HEK293T (cell line): ENCODE measurements around the gene ING1.
"Not testable (repeated sequence)": the region's sequence is repeated elsewhere in the genome, so short reads cannot be mapped to it uniquely, and the experiment has no call there.

Experiments used
- CTCF ChIA-PET: fragments of 350-600 bp; formaldehyde crosslinking; extraction: SDS; loops from one replicate; lab custom pipeline; 2021; ENCODE audit warnings: antibody characterized with exemption, inconsistent platforms; lab: Yijun Ruan, JAX
- POLR2A ChIA-PET: fragments of 350-600 bp; formaldehyde crosslinking; extraction: SDS; loops from one replicate; lab custom pipeline; 2020; ENCODE audit warnings: antibody characterized with exemption, inconsistent platforms; lab: Yijun Ruan, JAX
- DNase-seq: peaks from one replicate; pipeline ENCODE4 v3.0.0; 2012; ENCODE audit warnings: mixed read lengths; ENCODE audit errors: extremely low spot score
- ARNT ChIP-seq: fragments of 450-650 bp; IDR thresholded peaks from 2 replicates; pipeline ENCODE4 v1.6.1; 2017; ENCODE audit warnings: mild to moderate bottlenecking
- BHLHE40 ChIP-seq: fragments of 450-650 bp; IDR thresholded peaks from 2 replicates; pipeline ENCODE4 v1.6.1; 2016; ENCODE audit warnings: mild to moderate bottlenecking, moderate library complexity, borderline replicate concordance
- CTBP1 ChIP-seq: fragments of 450-650 bp; IDR thresholded peaks from 2 replicates; pipeline ENCODE4 v1.6.1; 2016; ENCODE audit warnings: borderline replicate concordance
- ELF4 ChIP-seq: fragments of 450-650 bp; IDR thresholded peaks from 2 replicates; pipeline ENCODE4 v1.6.1; 2017; ENCODE audit warnings: antibody characterized with exemption
- FOXA1 ChIP-seq: fragments of 450-650 bp; IDR thresholded peaks from 2 replicates; pipeline ENCODE4 v1.6.1; 2016; ENCODE audit warnings: mild to moderate bottlenecking
- FOXK2 ChIP-seq: fragments of 450-650 bp; IDR thresholded peaks from 2 replicates; pipeline ENCODE4 v1.6.1; 2016; ENCODE audit warnings: mild to moderate bottlenecking
- FOXM1 ChIP-seq: fragments of 450-650 bp; IDR thresholded peaks from 2 replicates; pipeline ENCODE4 v1.6.1; 2017; ENCODE audit warnings: mild to moderate bottlenecking, borderline replicate concordance
- HDGF ChIP-seq: fragments of 450-650 bp; IDR thresholded peaks from 2 replicates; pipeline ENCODE4 v1.6.1; 2017; ENCODE audit warnings: antibody characterized with exemption, borderline replicate concordance
- L3MBTL2 ChIP-seq: fragments of 450-650 bp; conservative IDR thresholded peaks from 2 replicates; pipeline ENCODE4 v1.6.1; 2016; ENCODE audit warnings: mild to moderate bottlenecking
- LEF1 ChIP-seq: fragments of 450-650 bp; IDR thresholded peaks from 2 replicates; pipeline ENCODE4 v1.6.1; 2017; ENCODE audit warnings: mild to moderate bottlenecking, borderline replicate concordance
- NFRKB ChIP-seq: fragments of 450-650 bp; IDR thresholded peaks from 2 replicates; pipeline ENCODE4 v1.6.1; 2016; ENCODE audit warnings: mild to moderate bottlenecking, moderate library complexity
- SP1 ChIP-seq: fragments of 450-650 bp; IDR thresholded peaks from 2 replicates; pipeline ENCODE4 v1.6.1; 2017
- SUZ12 ChIP-seq: fragments of 450-650 bp; IDR thresholded peaks from 2 replicates; pipeline ENCODE4 v1.6.1; 2016; ENCODE audit warnings: mild to moderate bottlenecking
- TARDBP ChIP-seq: fragments of 450-650 bp; IDR thresholded peaks from 2 replicates; pipeline ENCODE4 v1.6.1; 2016
- ZNF384 ChIP-seq: fragments of 450-650 bp; IDR thresholded peaks from 2 replicates; pipeline ENCODE4 v1.6.1; 2016
- TF ChIP-seq, protein P1 (sequence below): fragments of 450-650 bp; IDR thresholded peaks from 2 replicates; pipeline ENCODE4 v1.6.1; 2016

Gene ING1

GRCh38 chr13:110713642-110713952, at the start of gene ING1:
Gene ING1 (plus strand): TSS chr13:110713700. CDS start chr13:110714150, 450 bp downstream.
- no peak for DNase-seq
- POLR2A ChIA-PET, result no interaction called here
- CTCF ChIA-PET, result no interaction called here

GRCh38 chr13:110664041-110664440, 49.5 kb upstream of the ING1 start:
- DNase-seq, result no peak
- CTCF ChIA-PET, result no interaction called here
- no peak for TF ChIP-seq LEF1
- TF ChIP-seq TARDBP, result no peak
- no peak for TF ChIP-seq ELF4
- TF ChIP-seq FOXK2, result no peak
- POLR2A ChIA-PET, result no interaction called here

More at GRCh38 chr13:110713642-110713952, at the start of gene ING1:
- TF ChIP-seq L3MBTL2, result no peak
- no peak for TF ChIP-seq FOXM1
- no peak for TF ChIP-seq SUZ12
- TF ChIP-seq ARNT, result no peak
- TF ChIP-seq ZNF384, result no peak
- TF ChIP-seq TARDBP, result no peak

DNA sequence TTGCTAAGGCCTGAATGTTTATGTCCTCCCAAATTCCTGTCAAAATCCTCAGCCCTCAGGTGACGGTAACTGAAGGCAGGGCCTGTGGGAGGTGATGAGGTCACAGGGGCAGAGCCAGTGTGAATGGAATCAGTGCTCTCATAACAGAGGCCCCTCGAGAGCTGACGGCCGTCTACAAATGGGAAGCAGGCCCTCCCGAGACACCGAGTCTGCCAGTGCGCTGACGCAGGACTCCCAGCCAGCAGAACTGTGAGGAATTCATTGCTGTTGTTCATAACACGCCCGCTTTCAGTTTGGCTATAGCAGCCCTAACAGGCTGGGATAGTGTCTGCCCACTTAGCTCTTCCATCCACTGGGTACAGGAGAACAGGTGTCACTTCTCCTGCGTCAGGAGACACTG, 48.8 kb upstream of the ING1 start:
- ChIA-PET POLR2A (no interaction called here), CTCF (no interaction called here)
- TF ChIP-seq CTBP1 (no peak), SP1 (no peak), L3MBTL2 (no peak), BHLHE40 (no peak), ARNT (no peak), LEF1 (no peak), FOXA1 (no peak), SUZ12 (no peak), FOXK2 (no peak), FOXM1 (no peak), HDGF (no peak), NFRKB (no peak)
- TF ChIP-seq, protein P1, sequence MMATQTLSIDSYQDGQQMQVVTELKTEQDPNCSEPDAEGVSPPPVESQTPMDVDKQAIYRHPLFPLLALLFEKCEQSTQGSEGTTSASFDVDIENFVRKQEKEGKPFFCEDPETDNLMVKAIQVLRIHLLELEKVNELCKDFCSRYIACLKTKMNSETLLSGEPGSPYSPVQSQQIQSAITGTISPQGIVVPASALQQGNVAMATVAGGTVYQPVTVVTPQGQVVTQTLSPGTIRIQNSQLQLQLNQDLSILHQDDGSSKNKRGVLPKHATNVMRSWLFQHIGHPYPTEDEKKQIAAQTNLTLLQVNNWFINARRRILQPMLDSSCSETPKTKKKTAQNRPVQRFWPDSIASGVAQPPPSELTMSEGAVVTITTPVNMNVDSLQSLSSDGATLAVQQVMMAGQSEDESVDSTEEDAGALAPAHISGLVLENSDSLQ, result no peak
- no peak for DNase-seq

DNA sequence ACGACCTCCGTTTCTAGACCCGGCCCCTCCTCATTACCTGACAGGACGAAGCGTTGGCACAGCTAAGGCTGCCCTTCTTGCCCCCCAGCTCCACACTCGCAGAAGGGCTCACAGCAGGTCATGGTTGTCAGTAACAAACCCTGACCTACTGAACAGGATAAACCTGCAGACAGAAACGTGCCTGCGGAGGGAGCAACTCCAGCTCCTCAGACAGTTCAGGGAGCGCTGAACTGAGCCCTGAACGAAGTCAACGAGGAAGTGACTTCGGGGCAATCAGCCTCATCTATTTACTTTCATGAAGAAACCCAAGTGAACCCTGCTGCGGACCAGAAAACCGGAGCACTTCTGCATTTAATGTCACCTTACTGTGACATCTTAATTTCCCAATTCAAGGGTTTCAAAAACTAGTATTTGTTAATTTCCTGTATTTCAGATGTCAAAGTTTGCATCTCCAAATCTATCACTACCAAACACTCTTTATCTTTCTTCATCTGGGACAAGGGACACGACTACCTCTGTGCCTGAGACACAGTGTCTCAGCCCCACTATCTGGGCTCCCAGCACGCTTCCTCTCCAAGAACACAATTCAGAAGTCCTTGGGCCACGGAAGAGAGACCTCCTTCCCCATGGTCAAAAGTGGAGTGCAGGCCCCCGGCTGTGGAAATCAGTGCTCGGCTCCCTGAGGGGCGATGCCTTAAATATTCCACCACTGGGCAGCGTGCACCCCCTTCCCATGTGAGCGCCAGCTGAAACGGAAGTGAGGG, 47.8 kb upstream of the ING1 start:
- POLR2A ChIA-PET, result no interaction called here
- DNase-seq, result no peak
- CTCF ChIA-PET, result no interaction called here
- TF ChIP-seq, protein P1, result no peak
- TF ChIP-seq SP1 (no peak), SUZ12 (no peak), FOXA1 (no peak), NFRKB (no peak), ELF4 (no peak)

DNA sequence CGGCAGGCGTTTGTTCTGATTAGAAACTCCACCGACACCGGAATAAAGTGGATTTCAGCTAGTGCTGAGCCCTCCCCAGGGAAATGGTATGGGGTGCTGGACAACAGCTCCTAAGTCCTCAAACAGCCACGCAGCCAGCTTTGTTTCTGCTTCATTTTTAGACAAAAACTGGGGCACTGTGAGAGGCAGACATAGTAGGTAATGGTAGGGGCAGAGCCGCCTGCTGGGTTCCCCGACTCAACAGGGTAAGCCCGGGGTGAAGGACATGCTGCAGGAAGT, 47.3 kb upstream of the ING1 start:
- ChIA-PET CTCF (no interaction called here), POLR2A (no interaction called here)
- no peak for TF ChIP-seq CTBP1
- DNase-seq, result no peak

GRCh38 chr13:110669036-110669435, 44.5 kb upstream of the ING1 start:
- POLR2A ChIA-PET, result no interaction called here
- CTCF ChIA-PET, result no interaction called here
- DNase-seq, result no peak
- TF ChIP-seq SUZ12 (no peak), FOXK2 (no peak), ZNF384 (no peak), L3MBTL2 (no peak), SP1 (no peak)

- CTCF ChIA-PET, POLR2A ChIA-PET, DNase-seq: not testable (repeated sequence)
These were observed 43.7 kb upstream of the ING1 start for GRCh38 chr13:110669814-110670213.

DNA sequence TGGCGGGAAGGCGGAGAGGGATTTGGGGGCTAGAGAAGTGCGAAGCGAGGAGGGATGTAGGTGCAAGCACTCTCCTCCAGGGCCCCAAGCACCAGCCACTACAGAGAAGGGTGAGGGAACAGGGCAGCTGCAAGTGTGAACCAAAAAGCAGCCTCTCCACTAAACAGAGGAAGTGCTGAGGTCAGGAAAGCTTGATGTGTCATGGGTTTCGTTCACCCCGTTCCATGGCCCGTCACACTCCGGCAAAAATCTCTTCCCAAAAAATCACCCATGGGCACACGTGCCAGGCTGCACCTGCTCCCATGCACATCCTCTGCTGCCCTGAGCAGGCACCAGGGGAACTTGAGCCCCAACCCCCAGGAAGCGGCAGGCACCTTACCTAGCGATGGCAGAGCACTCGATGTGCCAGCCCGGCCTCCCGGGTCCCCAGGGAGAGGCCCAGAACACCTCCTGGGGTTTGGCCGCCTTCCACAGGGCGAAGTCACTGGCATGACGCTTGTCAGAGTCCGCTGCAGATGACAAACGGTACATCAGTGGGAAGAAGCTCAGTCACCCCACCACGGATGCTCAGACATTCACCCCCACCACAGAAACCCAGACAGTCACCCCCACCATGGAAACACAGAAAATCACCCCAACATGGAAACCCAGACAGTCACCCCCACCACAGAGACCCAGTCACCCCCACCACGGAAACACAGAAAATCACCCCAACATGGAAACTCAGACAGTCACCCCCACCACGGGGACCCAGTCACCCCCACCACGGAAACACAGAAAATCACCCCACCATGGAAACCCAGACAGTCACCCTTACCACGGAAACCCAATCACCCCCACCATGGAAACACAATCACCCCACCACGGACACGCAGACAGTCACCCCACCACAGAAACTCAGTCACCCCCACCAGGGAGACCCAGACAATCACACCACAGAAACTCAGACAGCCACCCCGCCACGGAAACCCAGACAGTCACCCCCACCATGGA, 36.6 kb upstream of the ING1 start:
- no peak for DNase-seq
- ChIA-PET POLR2A (no interaction called here), CTCF (no interaction called here)
- TF ChIP-seq HDGF, result no peak
